ENCODE results near the gene SLC39A7.

Gene SLC39A7

DNA sequence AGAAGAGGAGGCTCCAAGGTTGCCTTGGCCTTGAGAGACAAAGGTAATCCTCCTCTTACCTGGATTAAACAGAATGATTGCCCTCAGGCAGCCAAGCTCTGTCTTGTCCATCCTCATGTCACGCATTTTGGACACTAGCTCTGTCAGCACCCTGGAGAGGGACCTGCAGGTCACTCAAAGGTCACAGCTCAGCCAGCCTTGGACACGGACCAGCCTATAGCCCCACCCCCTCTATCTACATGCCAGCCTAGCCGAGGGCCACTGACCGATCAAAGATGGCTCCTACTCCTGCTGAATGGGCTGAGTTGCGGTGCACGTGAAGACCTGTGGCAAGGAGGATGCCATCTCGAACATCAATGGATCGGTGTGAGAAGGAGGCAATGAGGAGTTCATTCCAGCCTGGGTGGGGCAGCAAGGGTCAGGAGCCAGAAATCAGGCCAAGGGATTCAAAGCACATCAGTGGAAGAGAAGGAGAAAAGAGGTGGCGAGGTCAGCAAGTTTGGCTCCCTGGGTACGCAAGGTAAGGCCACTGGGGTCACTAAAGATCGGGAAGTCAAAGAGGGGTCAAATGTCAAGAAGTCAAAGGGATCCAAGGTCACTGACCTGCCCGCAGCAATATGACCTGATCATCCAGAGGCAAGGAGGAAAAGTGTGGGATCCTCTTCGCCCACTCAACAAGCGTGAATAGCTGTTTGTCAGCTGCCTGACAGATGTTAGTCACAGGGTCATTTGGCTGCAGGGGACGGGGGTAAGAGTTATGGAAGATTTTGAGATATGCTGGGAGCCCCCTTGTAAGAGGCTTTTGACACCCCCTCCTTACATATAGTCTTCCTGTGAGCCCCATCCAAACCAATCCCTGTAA, 5.1 kb upstream of the SLC39A7 start:
- no peak overlapping the region for H3K27ac ChIP-seq (replicated peaks)
- no peak for DNase-seq (ENCODE audit: low read depth in 1 of 2, low spot score in 1 of 2)
- H3K4me3 ChIP-seq (replicated peaks; ENCODE audit: insufficient read depth, low read length), result no peak overlapping the region
- H3K27me3 ChIP-seq (ENCODE audit: insufficient read depth, poor library complexity, severe bottlenecking), result peaks cover 19% of the 10 kb centered on the region
- TF ChIP-seq GABPA (IDR thresholded peaks at IDR 0.05; ENCODE audit: low read depth) (no peak), SPI1 (IDR thresholded peaks at IDR 0.05; ENCODE audit: borderline replicate concordance, low read depth) (no peak)
- TF ChIP-seq, protein P1, sequence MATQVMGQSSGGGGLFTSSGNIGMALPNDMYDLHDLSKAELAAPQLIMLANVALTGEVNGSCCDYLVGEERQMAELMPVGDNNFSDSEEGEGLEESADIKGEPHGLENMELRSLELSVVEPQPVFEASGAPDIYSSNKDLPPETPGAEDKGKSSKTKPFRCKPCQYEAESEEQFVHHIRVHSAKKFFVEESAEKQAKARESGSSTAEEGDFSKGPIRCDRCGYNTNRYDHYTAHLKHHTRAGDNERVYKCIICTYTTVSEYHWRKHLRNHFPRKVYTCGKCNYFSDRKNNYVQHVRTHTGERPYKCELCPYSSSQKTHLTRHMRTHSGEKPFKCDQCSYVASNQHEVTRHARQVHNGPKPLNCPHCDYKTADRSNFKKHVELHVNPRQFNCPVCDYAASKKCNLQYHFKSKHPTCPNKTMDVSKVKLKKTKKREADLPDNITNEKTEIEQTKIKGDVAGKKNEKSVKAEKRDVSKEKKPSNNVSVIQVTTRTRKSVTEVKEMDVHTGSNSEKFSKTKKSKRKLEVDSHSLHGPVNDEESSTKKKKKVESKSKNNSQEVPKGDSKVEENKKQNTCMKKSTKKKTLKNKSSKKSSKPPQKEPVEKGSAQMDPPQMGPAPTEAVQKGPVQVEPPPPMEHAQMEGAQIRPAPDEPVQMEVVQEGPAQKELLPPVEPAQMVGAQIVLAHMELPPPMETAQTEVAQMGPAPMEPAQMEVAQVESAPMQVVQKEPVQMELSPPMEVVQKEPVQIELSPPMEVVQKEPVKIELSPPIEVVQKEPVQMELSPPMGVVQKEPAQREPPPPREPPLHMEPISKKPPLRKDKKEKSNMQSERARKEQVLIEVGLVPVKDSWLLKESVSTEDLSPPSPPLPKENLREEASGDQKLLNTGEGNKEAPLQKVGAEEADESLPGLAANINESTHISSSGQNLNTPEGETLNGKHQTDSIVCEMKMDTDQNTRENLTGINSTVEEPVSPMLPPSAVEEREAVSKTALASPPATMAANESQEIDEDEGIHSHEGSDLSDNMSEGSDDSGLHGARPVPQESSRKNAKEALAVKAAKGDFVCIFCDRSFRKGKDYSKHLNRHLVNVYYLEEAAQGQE (IDR thresholded peaks at IDR 0.05; ENCODE audit: insufficient replicate concordance, low read depth), result peak; percentile 79

DNA sequence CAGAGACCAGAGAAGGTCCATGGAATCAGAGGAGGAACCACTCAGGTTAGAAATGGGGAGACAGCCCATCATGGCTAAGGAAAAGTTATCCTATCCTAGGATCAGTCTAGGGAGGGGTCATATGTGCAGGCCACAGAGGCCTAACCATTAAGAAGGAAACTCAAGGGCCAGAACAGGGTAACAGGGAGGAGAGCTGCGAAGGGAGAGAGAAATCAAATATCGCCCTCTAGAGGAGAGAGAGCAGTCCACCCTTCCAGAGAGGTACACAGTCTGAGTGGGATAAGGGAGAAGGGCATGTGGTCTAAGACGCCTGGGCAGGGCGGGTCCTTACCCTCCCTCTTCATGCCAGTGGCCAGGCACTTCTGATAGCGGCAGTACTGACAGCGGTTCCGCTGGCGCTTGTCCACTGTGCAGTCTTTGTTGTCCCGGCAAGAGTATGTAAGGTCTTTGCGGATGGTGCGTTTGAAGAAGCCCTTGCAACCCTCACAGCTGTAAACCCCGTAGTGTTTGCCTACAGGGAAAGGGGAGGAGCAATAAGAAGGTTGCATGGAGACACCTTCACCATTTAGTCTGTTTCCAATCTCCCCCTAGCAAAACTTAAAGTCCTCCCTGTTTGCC, 3.1 kb upstream of the SLC39A7 start:
- H3K27ac ChIP-seq (replicated peaks), result no peak overlapping the region
- H3K4me3 ChIP-seq (replicated peaks; ENCODE audit: insufficient read depth, low read length), result no peak overlapping the region
- TF ChIP-seq, protein P1 (IDR thresholded peaks at IDR 0.05; ENCODE audit: insufficient replicate concordance, low read depth), result no peak
- TF ChIP-seq, protein P2, sequence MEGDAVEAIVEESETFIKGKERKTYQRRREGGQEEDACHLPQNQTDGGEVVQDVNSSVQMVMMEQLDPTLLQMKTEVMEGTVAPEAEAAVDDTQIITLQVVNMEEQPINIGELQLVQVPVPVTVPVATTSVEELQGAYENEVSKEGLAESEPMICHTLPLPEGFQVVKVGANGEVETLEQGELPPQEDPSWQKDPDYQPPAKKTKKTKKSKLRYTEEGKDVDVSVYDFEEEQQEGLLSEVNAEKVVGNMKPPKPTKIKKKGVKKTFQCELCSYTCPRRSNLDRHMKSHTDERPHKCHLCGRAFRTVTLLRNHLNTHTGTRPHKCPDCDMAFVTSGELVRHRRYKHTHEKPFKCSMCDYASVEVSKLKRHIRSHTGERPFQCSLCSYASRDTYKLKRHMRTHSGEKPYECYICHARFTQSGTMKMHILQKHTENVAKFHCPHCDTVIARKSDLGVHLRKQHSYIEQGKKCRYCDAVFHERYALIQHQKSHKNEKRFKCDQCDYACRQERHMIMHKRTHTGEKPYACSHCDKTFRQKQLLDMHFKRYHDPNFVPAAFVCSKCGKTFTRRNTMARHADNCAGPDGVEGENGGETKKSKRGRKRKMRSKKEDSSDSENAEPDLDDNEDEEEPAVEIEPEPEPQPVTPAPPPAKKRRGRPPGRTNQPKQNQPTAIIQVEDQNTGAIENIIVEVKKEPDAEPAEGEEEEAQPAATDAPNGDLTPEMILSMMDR (IDR thresholded peaks at IDR 0.05; ENCODE audit: insufficient read depth, low read length), result peak; percentile 76
- peak in 1 of 2 experiments; percentile 61 for DNase-seq (ENCODE audit: low read depth in 1 of 2, low spot score in 1 of 2)
- peaks cover 4% of the 10 kb centered on the region for H3K27me3 ChIP-seq (ENCODE audit: insufficient read depth, poor library complexity, severe bottlenecking)

DNA sequence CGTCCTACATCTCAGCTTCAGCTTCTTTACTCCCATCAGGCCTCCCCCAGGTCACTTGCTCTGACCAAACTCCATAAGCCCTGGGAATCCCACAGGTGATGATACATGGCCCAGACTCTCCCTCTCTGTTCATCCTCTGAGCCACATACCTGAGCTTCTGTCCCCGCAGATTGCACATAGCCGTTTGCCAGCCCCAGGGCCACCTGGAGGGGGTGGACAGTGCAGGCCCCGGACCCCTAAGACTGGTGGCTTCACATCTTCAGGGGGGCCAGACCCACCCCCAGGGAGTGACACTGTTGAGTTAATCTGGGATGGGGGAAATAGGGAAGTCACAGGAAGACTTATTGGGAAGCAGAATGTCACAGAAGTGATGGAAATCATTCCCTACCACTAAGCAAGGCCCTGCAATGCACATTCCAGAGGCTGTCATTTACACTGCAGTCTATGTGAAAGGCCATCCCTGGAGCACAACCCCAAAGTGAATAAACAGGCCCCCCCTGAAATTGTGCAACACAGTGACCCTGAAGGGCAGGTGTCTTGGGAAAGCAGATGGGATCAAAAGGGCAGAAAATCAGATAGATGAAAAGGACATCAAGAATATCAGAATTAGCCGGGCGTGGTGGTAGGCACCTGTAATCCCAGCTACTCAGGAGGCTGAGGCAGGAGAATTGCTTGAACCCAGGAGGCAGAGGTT, 2.4 kb upstream of the SLC39A7 start:
- Histone ChIP-seq H3K4me3 (replicated peaks; ENCODE audit: insufficient read depth, low read length) (no peak overlapping the region), H3K27ac (replicated peaks) (no peak overlapping the region), H3K27me3 (ENCODE audit: insufficient read depth, poor library complexity, severe bottlenecking) (no peaks in the 10 kb centered on the region)
- no peak for DNase-seq (ENCODE audit: low read depth in 1 of 2, low spot score in 1 of 2)
- TF ChIP-seq, protein P2 (IDR thresholded peaks at IDR 0.05; ENCODE audit: insufficient read depth, low read length), result no peak
- TF ChIP-seq, protein P1 (IDR thresholded peaks at IDR 0.05; ENCODE audit: insufficient replicate concordance, low read depth), result no peak
- TF ChIP-seq GABPA (IDR thresholded peaks at IDR 0.05; ENCODE audit: low read depth) (no peak), POLR2AphosphoS5 (IDR thresholded peaks at IDR 0.05; ENCODE audit: low read depth) (no peak), SPI1 (IDR thresholded peaks at IDR 0.05; ENCODE audit: borderline replicate concordance, low read depth) (no peak)

Data from HL-60 (cell line).